WERI-Rb-1 (cell line): ENCODE results near the gene SBK1.

Experiments used
- DNase-seq: peaks from one replicate; pipeline ENCODE4 v3.0.0-alpha.2; 2020
- H3K27ac ChIP-seq: fragments of 250-450 bp; sonication (Bioruptor Pico); 2 replicates; pipeline ENCODE4 v1.5.1; 2020; ENCODE audit warnings: mild to moderate bottlenecking, moderate library complexity
- H3K27me3 ChIP-seq: fragments of 250-450 bp; sonication (Bioruptor Pico); 2 replicates; pipeline ENCODE4 v1.5.1; 2021; ENCODE audit warnings: mild to moderate bottlenecking, low read depth, moderate library complexity; ENCODE audit not compliant: insufficient read depth, severe bottlenecking
- H3K36me3 ChIP-seq: fragments of 250-450 bp; sonication (Bioruptor Pico); 2 replicates; pipeline ENCODE4 v1.5.1; 2020; ENCODE audit warnings: mild to moderate bottlenecking, moderate library complexity
- H3K4me3 ChIP-seq: 2 replicates; pipeline ENCODE4 v1.5.1; 2011; ENCODE audit warnings: low read depth, mild to moderate bottlenecking, control low read depth, low read length
- H3K9me3 ChIP-seq: fragments of 250-450 bp; sonication (Bioruptor Pico); 2 replicates; pipeline ENCODE4 v1.5.1; 2021; ENCODE audit warnings: mild to moderate bottlenecking, moderate library complexity; ENCODE audit not compliant: severe bottlenecking
- CTCF ChIP-seq: IDR thresholded peaks from 2 replicates; pipeline ENCODE4 v1.5.1; 2011; ENCODE audit warnings: low read depth, mild to moderate bottlenecking, control low read depth, inconsistent platforms, low read length

SBK1 gene

GRCh38 chr16:28264656-28265055 lies 27.7 kb upstream of the SBK1 start:
- no peaks in the 10 kb centered on the region for H3K36me3 ChIP-seq
- no peak overlapping the region for H3K27ac ChIP-seq
- TF ChIP-seq CTCF = no peak
- DNase-seq = peak; percentile 26
- no peaks in the 10 kb centered on the region for H3K9me3 ChIP-seq
- peaks cover 12% of the 10 kb centered on the region for H3K27me3 ChIP-seq
- no peak overlapping the region for H3K4me3 ChIP-seq

- DNase-seq = no peak
- TF ChIP-seq CTCF = no peak
- no peak overlapping the region for H3K27ac ChIP-seq
Observed at GRCh38 chr16:28265822-28266221, 26.5 kb upstream of the SBK1 start.

GRCh38 chr16:28267356-28267755 lies 25.0 kb upstream of the SBK1 start:
- TF ChIP-seq CTCF = no peak
- H3K36me3 ChIP-seq = no peaks in the 10 kb centered on the region
- no peak overlapping the region for H3K4me3 ChIP-seq
- H3K9me3 ChIP-seq = peaks cover 2% of the 10 kb centered on the region
- DNase-seq = peak; percentile 73
- H3K27ac ChIP-seq = no peak overlapping the region
- peaks cover 12% of the 10 kb centered on the region for H3K27me3 ChIP-seq

More at GRCh38 chr16:28265822-28266221, 26.5 kb upstream of the SBK1 start:
- Histone ChIP-seq H3K36me3 (no peaks in the 10 kb centered on the region), H3K27me3 (peaks cover 12% of the 10 kb centered on the region), H3K9me3 (no peaks in the 10 kb centered on the region), H3K4me3 (no peak overlapping the region)

GRCh38 chr16:28273511-28273910 lies 18.8 kb upstream of the SBK1 start:
- Histone ChIP-seq H3K36me3 (no peaks in the 10 kb centered on the region), H3K4me3 (no peak overlapping the region), H3K27me3 (peaks cover 28% of the 10 kb centered on the region), H3K9me3 (peaks cover 2% of the 10 kb centered on the region), H3K27ac (no peak overlapping the region)
- DNase-seq = no peak
- no peak for TF ChIP-seq CTCF

- no peak overlapping the region for H3K27ac ChIP-seq
- H3K36me3 ChIP-seq = no peaks in the 10 kb centered on the region
- no peak for TF ChIP-seq CTCF
- H3K4me3 ChIP-seq = no peak overlapping the region
- H3K9me3 ChIP-seq = peaks cover 2% of the 10 kb centered on the region
- DNase-seq = no peak
- peaks cover 28% of the 10 kb centered on the region for H3K27me3 ChIP-seq
Observed at GRCh38 chr16:28274676-28275075, 17.6 kb upstream of the SBK1 start.

GRCh38 chr16:28276301-28276700 lies 16.0 kb upstream of the SBK1 start:
- no peak for TF ChIP-seq CTCF

More at GRCh38 chr16:28276301-28276700, 16.0 kb upstream of the SBK1 start:
- Histone ChIP-seq H3K36me3 (no peaks in the 10 kb centered on the region), H3K27ac (no peak overlapping the region), H3K9me3 (no peaks in the 10 kb centered on the region), H3K27me3 (peaks cover 28% of the 10 kb centered on the region), H3K4me3 (no peak overlapping the region)
- no peak for DNase-seq
